T-helper 2 cell treated with Interferon-gamma antibody and Interleukin-4, amounts not matched to agents 5 μg/mL and 100 μg/mL, for 36 hours (primary cell): ENCODE results near the gene UNC5C.

Experiments used
- DNase-seq: peaks from one replicate; pipeline ENCODE4 v3.0.0; 2021; ENCODE audit warnings: low spot score
- H3K27ac Mint-ChIP-seq: one replicate; pipeline ENCODE4 v1.8.0; 2021; ENCODE audit warnings: mild to moderate bottlenecking, mixed read lengths
- H3K27me3 Mint-ChIP-seq: one replicate; pipeline ENCODE4 v1.8.0; 2021; ENCODE audit warnings: low read depth, mixed read lengths
- H3K36me3 Mint-ChIP-seq: one replicate; pipeline ENCODE4 v1.8.0; 2021; ENCODE audit warnings: low read depth, mixed read lengths
- H3K4me1 Mint-ChIP-seq: one replicate; pipeline ENCODE4 v1.8.0; 2021; ENCODE audit warnings: low read depth, mixed read lengths
- H3K4me3 Mint-ChIP-seq: one replicate; pipeline ENCODE4 v1.8.0; 2022; ENCODE audit warnings: mild to moderate bottlenecking, moderate library complexity, mixed read lengths
- H3K9me3 Mint-ChIP-seq: one replicate; pipeline ENCODE4 v1.8.0; 2021; ENCODE audit warnings: mixed read lengths

Gene UNC5C

DNA sequence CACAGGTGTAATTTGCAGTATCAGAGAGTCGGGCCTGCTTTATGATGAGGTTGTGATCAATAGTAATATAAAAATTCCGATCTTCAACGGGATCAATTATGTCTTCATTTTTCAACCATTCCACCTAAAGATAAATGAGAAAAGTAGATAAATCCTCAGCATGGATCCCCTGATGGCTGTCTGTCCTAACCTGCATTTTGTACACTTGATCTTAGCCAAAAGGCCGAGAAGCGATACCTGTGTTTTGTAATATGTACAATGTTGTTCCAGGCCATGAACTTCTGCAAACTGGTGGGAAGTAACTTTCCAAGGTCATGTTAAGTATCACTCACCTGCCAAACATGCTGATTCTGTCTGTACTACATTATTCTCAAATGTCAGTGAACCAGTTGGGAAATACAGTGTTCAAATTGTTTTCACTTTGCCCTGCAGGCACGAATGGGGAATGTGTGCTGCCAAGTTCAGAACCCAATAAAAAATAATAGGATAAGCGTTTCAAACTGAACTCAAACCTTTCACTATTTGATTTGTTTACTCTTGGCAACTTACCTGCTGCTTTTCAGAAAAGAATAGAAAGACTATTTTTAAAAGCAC lies 298.1 kb downstream of the UNC5C start:
- no peaks in the 10 kb centered on the region for H3K27me3 Mint-ChIP-seq
- no peak overlapping the region for H3K4me3 Mint-ChIP-seq
- no peak for DNase-seq
- no peaks in the 10 kb centered on the region for H3K36me3 Mint-ChIP-seq
- no peak overlapping the region for H3K27ac Mint-ChIP-seq
- no peaks in the 10 kb centered on the region for H3K9me3 Mint-ChIP-seq
- H3K4me1 Mint-ChIP-seq: peaks cover 24% of the 10 kb centered on the region

DNA sequence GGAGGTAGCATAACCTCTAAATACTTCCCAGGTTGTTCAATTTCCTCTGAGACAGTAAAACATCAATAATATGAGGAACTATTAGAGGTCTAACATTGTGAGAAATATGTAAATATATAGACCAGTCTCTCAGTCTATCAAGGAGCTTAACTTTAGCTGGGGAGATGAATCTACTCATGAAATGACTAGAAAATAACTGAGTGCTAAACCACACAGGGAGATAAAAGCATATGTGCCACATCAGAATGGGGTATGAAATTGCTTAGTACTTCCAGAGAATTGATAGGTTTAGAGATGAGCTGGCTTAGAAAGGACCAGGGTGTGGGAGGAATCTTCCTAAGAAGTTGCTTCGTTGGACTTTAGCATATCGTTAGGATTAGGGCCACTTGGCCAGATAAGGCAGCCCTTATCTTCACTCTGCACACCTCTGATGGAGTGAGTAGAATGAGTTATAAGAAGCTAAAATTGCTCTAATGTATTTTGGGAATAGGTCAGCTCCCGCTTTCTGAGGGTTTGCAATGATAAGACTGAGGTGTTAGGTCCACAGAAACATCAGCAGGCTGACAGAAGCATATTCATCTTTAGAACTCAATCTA lies 299.2 kb downstream of the UNC5C start:
- H3K9me3 Mint-ChIP-seq: peaks cover 9% of the 10 kb centered on the region

DNA sequence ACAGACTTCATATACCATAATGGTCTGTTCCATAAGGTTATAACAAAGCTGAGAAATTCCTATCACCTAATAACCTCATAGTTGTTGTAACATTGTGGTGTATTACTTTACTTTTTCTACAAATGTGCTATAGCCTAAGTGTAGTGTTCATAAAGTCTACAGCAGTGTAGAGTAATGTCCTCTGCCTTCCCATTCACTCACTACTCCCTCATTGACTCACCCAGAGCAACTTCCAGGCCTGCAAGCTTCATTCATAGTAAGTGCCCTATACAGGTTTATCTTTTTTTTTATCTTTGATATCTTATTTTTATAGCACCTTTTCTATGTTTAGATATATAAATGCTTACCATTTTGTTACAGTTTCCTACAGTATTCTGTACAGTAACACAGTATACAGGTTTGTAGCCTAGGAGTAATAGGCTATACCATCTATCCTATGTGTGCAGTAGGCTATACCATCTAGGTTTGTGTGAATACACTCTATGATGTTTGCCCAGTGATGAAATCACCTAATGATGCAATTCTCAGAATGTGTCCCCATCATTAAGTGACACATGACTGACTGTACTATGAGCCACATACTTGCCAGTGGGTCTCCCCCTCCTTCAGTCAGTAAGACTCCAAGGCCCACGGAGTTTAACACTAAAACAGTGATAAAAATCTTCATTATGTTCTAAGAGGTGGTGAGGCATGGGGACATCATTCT lies 299.9 kb downstream of the UNC5C start:
- Mint-ChIP-seq H3K4me3 (no peak overlapping the region), H3K36me3 (no peaks in the 10 kb centered on the region), H3K4me1 (peaks cover 24% of the 10 kb centered on the region), H3K9me3 (peaks cover 14% of the 10 kb centered on the region), H3K27ac (peak overlapping the region; percentile 33), H3K27me3 (no peaks in the 10 kb centered on the region)
- peak; percentile 60 for DNase-seq

More for the DNA sequence above, 299.2 kb downstream of the UNC5C start:
- Mint-ChIP-seq H3K4me1 (peaks cover 24% of the 10 kb centered on the region), H3K36me3 (no peaks in the 10 kb centered on the region), H3K27me3 (no peaks in the 10 kb centered on the region), H3K27ac (peak overlapping the region; percentile 33), H3K4me3 (no peak overlapping the region)
- peak; percentile 54 for DNase-seq

DNA sequence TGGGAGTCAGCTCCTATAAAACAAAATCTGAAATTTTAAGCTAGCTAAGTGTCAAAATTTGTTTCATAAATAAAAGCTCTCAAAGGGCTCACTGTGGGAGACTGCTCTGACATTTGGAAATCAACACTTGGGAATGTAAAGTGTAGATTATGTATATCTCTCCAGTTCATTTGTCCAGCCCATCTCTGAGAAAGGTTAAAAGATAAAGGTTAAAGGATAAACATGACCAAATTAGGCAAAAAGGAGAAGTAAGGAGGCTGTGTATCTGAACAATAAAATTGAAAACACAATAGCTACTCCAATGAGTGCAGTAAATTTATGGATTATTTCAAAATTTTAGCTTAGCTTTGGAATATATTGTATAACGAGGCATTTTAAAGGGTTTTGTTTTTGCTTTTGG lies 304.9 kb downstream of the UNC5C start:
- Mint-ChIP-seq H3K9me3 (peaks cover 26% of the 10 kb centered on the region), H3K4me3 (no peak overlapping the region), H3K36me3 (peaks cover 2% of the 10 kb centered on the region), H3K4me1 (peaks cover 9% of the 10 kb centered on the region), H3K27me3 (no peaks in the 10 kb centered on the region), H3K27ac (no peak overlapping the region)
- DNase-seq: no peak

DNA sequence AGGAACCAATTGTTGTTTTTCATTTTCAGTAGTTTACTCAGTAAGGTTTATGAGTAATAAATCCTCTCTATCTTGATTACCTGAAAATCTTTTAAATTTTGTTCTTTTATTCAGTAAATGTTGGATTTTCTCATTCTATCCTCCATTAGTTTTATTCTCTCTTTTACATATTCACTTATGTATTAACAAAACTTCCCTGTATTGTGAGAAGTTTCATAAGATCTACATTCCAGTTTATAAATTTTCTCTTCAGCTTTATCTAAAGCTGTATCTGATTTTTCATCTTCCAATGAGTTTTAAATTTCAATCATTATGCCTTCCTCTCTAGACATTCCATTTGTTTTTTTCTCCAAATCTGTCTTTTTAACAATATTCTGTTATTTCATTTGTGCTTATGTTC lies 310.2 kb downstream of the UNC5C start:
- no peak for DNase-seq
- Mint-ChIP-seq H3K27ac (no peak overlapping the region), H3K4me3 (no peak overlapping the region), H3K36me3 (peaks cover 11% of the 10 kb centered on the region), H3K27me3 (no peaks in the 10 kb centered on the region), H3K4me1 (peaks cover 2% of the 10 kb centered on the region), H3K9me3 (peaks cover 21% of the 10 kb centered on the region)

DNA sequence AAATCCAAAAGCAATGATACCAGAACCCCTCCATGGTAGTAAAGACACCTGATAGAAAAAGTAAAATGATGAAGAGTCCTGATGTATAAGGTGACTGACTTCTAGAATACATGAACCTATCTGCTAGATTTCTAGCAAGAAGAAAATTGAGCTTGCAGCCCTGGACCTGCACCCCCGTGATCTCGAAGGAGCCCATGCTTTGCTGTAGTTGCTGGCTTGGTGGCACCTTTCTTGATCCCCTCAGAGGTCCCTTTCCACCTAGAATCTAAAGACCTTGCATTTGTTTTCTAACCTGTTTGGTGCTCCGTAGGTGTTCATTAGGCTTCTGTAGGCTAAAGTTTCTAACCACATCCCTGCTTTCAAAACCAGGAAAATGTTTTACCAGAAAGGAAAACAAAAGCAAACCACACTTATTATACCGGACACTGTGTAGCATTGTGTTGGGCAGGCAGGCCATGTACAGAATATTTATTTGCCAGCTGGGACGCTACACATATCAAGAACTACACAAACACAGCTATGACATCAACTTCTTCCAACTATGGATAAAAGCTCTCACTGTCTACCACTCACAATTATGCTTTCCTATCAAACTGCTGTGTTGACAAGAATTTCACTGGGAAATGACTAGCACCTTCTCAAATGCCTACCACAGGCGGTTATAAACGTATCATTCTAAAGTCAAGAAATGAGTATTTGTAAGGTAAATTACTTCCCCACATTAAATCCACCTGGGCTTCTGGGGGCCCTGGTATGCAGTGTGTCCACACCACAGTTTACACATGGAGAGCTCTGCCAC lies 316.2 kb downstream of the UNC5C start:
- no peaks in the 10 kb centered on the region for H3K27me3 Mint-ChIP-seq
- no peak for DNase-seq
- H3K9me3 Mint-ChIP-seq: peaks cover 3% of the 10 kb centered on the region
- peaks cover 13% of the 10 kb centered on the region for H3K4me1 Mint-ChIP-seq
- H3K27ac Mint-ChIP-seq: peak overlapping the region; percentile 35
- H3K36me3 Mint-ChIP-seq: peaks cover 2% of the 10 kb centered on the region
- H3K4me3 Mint-ChIP-seq: peak overlapping the region; percentile 34

DNA sequence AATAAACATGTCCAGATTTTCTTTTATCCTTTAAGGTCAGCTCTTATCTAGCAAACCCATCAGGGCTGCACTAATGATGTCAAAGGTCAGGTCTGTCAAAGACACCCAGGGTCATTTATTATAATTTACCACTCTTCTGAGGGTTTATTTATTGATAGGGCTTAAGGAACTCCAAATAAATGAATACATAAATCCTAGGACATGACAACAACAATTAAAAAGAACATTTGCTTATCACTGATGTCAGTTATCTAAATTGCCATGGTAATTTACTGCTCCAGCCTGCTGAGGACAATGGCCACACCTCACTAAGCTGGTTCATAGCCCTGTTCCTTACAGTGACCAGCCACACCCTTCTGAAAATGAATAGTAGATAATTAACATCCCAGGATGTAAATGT lies 317.1 kb downstream of the UNC5C start:
- Mint-ChIP-seq H3K4me3 (no peak overlapping the region), H3K36me3 (peaks cover 2% of the 10 kb centered on the region), H3K4me1 (peaks cover 13% of the 10 kb centered on the region), H3K27ac (no peak overlapping the region), H3K9me3 (peaks cover 3% of the 10 kb centered on the region), H3K27me3 (no peaks in the 10 kb centered on the region)
- no peak for DNase-seq

DNA sequence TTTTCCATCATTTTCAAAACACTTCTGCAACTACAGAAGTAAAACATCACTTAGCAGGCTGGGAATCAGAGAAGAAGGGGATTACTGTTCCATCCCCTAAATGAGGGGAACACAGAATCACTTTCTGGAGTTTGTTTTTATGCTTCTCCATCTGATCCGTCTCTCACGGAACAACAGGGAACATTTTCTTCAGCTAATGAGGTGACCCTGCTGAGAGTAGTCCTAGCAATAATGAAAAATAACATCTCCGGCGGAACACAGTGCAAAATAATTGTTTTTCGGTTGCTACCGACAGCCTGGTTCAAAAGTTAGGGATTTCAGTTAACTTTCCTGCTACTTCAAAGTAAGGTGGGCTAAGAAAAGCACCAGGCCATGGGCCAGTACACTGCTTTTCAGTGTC lies 322.9 kb downstream of the UNC5C start:
- no peak for DNase-seq
- Mint-ChIP-seq H3K36me3 (no peaks in the 10 kb centered on the region), H3K4me1 (no peaks in the 10 kb centered on the region), H3K27me3 (no peaks in the 10 kb centered on the region), H3K4me3 (no peak overlapping the region), H3K27ac (no peak overlapping the region), H3K9me3 (peaks cover 3% of the 10 kb centered on the region)

DNA sequence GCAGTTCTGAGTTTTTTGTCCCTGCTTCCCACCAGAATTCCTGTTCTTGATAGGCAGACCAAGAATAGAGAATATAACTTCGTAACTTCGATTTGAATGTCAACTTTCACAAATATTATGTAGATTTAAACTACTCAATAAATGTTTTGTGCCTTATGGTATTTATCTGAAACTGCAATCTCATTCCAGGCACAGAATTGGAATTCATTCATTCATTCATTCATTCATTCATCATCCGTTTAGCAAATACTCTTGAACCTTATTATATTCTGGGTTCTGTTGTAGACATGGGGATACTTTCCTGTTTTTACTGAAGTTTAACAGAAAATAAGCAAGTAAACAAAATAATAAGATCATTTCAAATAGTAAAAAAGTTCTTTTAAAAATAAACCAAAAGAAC lies 324.4 kb downstream of the UNC5C start:
- no peak for DNase-seq
- peaks cover 7% of the 10 kb centered on the region for H3K9me3 Mint-ChIP-seq
- H3K4me1 Mint-ChIP-seq: peaks cover 2% of the 10 kb centered on the region
- no peak overlapping the region for H3K4me3 Mint-ChIP-seq
- no peaks in the 10 kb centered on the region for H3K27me3 Mint-ChIP-seq
- no peak overlapping the region for H3K27ac Mint-ChIP-seq
- no peaks in the 10 kb centered on the region for H3K36me3 Mint-ChIP-seq

DNA sequence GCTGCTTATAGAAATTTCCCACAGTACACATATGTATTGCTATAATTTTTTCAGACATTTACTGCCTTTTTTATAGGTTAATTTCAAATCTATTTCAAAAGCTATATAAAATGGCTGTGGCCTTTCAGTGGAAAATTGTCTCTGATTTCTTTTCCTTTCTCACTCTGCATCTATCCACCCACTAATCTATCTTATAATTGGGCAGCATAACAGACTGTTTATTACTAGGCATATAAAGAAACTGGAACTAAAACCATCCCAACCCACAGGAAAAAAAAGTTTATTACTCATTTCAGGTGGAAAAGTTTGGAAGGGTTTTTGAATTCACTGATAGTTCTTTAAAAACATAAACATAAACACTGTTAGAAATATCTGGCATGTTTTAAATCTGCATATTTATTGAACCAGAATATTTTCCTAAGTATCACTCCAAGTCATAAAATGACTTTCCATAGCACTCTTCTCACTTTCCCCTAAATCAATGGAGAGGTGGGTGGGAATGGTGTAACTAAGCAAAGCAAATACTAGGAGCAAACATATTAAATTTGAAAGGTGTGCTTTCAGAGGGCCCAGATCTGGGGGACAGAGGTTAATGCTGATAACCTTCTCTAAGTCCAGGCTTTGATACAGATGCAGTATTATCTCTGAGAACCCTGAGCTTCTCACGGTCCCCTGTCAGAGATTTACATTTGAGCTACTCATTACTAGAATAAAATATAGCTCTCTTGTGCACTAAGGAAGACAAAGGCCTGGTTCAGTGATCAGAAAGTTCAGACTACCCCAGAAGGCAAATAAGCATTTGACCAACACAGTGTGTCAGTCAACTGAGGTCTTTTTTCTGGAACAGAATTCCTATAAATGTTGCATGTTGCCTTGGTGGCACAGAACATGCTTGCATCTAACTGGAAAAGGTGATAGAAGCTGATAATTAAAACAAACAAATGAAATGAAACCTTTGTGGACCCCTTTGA lies 328.3 kb downstream of the UNC5C start:
- Mint-ChIP-seq H3K36me3 (no peaks in the 10 kb centered on the region), H3K27me3 (no peaks in the 10 kb centered on the region), H3K4me3 (no peak overlapping the region), H3K27ac (no peak overlapping the region), H3K9me3 (peaks cover 3% of the 10 kb centered on the region), H3K4me1 (peaks cover 7% of the 10 kb centered on the region)
- no peak for DNase-seq

DNA sequence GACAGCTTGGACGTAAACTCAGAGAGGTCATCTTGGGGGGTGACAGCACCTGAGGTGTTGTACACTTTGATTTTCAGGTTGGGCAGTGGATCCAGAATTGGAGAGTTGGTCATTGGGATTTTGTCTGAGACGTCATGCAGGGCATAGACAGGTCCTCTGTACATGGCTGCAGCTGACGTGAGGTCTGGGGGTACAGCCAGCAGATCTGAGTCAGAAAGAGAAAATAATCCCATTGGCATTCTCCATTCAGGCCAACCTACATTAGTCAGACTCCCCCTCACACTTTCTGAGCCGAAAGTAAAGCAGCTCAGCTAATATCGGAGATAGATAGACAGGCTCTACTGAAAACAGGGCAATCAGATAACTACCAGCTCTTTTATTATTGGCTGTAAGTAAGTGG lies 329.7 kb downstream of the UNC5C start:
- H3K27ac Mint-ChIP-seq: no peak overlapping the region
- H3K4me3 Mint-ChIP-seq: no peak overlapping the region
- DNase-seq: no peak
- peaks cover 7% of the 10 kb centered on the region for H3K4me1 Mint-ChIP-seq
- peaks cover 3% of the 10 kb centered on the region for H3K9me3 Mint-ChIP-seq
- H3K36me3 Mint-ChIP-seq: no peaks in the 10 kb centered on the region
- H3K27me3 Mint-ChIP-seq: no peaks in the 10 kb centered on the region

DNA sequence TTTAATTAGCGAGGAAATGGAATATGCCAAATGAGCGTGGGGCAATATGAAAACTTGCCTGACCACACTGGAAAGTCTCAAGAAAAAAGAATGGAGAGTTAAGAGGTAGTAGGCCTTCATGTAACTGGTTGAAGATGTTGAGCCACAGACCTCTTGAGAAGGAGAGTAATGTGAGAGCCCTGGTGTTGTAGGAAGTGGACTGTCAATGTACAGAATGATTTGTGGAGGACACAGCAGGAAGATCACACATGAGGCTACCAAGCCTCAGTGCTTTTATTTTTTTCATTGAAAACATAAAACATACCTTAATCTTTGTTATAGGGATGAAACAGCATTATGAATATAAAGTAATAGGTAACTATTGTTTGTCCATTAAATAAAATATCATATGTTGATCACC lies 331.6 kb downstream of the UNC5C start:
- Mint-ChIP-seq H3K27me3 (no peaks in the 10 kb centered on the region), H3K9me3 (peaks cover 3% of the 10 kb centered on the region), H3K27ac (no peak overlapping the region), H3K36me3 (no peaks in the 10 kb centered on the region), H3K4me1 (peaks cover 7% of the 10 kb centered on the region), H3K4me3 (no peak overlapping the region)
- DNase-seq: no peak

DNA sequence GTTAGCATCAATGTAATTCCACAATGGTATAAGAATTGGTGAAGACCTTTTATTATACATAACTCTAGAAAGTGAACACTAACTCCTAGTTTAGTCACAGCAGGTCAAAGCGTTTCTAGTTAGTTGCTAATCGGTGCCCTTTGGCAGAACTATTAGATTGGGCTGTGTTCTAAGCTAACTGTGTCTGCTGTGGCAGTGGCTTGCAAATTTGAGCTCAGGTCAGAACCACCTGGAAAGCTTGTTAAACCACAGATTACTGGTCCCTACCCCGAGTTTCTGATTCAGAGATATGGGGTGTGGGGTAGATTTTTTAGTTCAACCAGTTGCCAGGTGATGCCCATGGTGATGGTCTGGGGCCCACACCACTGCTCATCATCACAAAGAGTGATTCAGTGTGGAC lies 332.1 kb downstream of the UNC5C start:
- peaks cover 7% of the 10 kb centered on the region for H3K4me1 Mint-ChIP-seq
- H3K4me3 Mint-ChIP-seq: no peak overlapping the region
- no peaks in the 10 kb centered on the region for H3K36me3 Mint-ChIP-seq
- no peaks in the 10 kb centered on the region for H3K27me3 Mint-ChIP-seq
- H3K9me3 Mint-ChIP-seq: peaks cover 3% of the 10 kb centered on the region
- H3K27ac Mint-ChIP-seq: no peak overlapping the region
- no peak for DNase-seq
